ENCODE results near the gene LYPD4.
A peak's percentile ranks its signal among the peaks of the same experiment; 100 is the strongest.
"Not testable (repeated sequence)": the region's sequence is repeated elsewhere in the genome, so short reads cannot be mapped to it uniquely, and the experiment has no call there.

LYPD4 gene, protein sequence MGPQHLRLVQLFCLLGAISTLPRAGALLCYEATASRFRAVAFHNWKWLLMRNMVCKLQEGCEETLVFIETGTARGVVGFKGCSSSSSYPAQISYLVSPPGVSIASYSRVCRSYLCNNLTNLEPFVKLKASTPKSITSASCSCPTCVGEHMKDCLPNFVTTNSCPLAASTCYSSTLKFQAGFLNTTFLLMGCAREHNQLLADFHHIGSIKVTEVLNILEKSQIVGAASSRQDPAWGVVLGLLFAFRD

DNA sequence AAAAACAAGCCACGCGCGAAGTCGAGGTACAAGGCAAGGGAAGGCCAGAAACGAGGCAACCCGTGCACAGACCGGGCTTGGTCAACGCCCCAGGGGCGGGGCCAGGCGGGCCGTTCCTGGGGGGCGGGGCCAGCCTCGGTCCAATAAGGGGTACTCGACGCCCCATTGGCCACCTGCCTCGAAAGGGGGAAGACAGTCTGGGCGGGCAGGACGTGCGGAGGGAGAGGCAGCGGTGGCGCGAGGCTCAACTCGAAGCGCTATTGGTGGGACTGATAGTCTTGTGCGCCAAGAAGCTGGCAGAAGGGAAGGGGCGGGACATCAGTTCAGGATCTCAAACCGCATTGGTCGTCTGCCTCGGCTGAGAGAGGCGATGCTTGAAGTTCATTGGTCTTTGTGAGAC is at the start of gene LYPD4:
Gene LYPD4, minus strand, starts transcription at position 83 of the 400 bp plus-strand sequence. CDS start 5,398 bp downstream, outside the sequence.
- no peak for DNase-seq

DNA sequence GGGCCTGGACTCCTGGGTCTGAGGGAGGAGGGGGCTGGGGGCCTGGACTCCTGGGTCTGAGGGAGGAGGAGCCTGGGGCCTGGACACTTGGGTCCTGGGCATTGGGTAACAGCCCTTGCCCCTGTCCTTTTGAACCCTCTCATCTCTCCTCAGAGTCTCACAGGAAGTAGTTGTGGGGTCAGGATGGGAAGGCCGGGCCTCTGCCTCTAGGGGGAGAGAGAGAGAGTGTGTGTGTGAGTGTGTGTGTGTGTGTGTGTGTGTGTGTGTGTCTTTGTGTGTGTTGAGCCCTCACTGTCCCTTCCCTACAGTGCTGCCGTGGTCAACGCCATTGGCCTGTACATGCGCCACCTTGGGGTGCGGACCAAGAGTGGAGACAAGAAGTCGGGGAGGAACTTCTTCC is 49.4 kb upstream of the LYPD4 start:
- no peak for DNase-seq

DNA sequence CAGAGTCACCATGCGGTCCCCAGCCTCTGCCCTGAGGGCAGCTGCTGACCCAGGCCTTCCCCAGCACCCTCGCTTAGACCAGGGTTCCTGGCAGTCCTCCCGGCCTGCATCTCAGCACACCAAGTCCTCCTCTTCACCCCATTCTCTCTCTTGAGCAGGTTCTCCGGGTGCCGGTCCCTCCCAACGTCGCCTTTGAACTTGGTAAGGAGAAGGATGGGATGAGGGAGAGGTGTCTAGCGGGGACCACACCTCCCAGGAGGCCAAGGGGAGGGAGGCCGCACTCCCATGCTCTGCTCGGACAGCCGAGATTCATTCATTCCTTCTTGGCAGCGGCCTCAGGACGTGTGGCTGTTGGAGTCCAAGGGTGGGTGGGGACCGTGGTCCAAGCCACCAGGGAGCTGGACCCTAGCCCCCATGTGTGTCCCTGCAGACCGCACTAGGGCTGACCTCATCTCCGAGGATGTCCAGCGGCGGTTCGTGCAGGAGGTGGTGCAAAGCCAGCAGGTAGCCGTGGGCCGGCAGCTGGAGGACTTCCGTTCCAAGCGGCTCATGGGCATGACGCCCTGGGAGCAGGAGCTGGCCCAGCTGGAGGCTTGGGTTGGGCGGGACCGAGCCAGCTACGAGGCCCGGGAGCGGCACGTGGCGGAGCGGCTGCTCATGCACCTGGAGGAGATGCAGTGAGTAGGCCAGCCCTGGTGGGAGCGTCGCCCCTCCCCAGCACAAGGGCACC is 47.9 kb upstream of the LYPD4 start:
- no peak for DNase-seq

DNA sequence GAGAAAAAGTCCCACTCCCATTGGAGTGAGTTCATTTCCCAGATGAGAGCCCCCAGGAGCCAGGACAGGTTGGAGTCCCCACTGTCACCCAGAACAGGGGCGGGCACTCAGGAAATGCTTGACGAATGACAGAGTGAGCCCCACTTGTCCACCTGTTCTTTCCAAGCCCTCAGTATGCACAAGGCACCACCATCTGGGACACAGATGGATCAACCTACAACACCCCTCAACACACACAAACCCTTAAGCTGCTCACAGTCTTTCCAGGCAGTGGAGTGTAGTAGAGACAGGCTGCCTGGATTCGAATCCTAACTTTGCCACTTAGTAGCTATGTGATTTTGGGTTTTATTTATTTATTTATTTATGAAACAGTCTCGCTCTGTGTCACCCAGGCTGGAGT is 46.5 kb upstream of the LYPD4 start:
- DNase-seq = no peak

DNA sequence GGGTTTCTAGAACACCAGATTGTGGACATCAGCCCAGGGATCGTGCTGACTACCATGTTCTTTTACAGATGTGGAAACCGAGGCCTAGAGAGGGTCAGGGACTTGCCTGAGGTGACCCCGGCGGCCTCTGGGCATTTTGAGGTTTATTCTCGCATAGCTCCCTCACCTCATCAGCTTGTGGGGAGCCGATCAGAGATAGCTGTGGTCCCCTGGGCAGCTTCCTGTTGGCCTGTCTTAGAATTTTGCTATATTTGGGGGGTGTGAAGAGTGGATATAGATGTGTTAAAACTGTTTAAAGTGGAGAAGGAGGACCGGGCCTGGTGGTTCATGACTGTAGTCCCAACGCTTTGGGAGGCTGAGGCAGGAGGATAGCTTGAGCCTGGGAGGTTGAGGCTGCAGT is 45.4 kb upstream of the LYPD4 start:
- no peak for DNase-seq

DNA sequence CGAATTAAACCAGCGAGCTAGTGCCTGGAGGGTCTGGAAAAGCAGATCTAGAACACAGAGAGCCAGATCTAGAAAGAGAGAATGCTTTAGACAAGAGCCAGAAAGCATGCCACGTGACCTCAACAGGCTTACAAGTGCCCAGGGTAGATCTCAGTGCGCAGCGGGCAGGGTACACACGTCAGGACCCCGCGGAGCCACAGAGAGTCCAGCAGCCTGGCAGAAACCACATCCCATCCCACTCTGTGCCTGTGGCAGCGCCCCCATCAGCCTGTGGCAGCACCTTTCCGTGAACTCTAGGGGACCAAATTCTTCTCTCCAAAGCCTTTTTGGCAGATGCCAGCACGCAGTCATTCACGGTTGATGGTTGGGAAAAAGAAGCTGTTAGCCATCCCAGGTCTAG is 44.4 kb upstream of the LYPD4 start:
- no peak for DNase-seq

DNA sequence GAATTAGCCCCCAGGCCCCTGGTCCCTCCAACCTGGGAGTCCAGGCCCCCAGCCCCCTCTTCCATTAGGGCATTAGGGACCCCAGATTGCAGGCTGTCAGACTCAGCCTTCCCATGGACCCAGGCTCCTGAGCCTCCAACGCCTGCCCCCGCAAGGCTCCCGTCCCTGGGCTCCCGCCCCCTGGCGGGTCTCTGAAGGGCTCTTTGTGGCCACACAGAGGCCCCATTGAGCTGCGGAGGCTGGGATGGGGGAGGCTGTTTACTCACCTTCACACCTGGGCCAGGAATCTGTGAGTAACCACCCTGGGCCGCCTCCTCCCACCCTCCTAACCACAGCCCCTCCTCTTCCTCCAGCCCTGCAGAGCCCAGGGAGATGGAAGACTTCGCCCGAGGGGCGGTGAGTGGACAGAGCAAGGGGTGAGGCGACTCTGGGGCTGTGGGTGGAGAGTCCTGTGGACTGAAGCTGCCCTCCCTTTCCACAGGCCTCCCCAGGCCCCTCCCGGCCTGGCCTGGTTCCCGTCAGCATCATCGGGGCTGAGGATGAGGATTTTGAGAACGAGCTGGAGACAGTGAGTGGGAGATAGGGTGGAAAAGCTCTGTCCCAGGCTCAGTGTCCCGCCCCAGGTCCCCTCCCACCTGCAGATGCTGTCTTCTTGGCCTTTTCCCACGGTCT is 43.4 kb upstream of the LYPD4 start:
- DNase-seq = peak; percentile 85

DNA sequence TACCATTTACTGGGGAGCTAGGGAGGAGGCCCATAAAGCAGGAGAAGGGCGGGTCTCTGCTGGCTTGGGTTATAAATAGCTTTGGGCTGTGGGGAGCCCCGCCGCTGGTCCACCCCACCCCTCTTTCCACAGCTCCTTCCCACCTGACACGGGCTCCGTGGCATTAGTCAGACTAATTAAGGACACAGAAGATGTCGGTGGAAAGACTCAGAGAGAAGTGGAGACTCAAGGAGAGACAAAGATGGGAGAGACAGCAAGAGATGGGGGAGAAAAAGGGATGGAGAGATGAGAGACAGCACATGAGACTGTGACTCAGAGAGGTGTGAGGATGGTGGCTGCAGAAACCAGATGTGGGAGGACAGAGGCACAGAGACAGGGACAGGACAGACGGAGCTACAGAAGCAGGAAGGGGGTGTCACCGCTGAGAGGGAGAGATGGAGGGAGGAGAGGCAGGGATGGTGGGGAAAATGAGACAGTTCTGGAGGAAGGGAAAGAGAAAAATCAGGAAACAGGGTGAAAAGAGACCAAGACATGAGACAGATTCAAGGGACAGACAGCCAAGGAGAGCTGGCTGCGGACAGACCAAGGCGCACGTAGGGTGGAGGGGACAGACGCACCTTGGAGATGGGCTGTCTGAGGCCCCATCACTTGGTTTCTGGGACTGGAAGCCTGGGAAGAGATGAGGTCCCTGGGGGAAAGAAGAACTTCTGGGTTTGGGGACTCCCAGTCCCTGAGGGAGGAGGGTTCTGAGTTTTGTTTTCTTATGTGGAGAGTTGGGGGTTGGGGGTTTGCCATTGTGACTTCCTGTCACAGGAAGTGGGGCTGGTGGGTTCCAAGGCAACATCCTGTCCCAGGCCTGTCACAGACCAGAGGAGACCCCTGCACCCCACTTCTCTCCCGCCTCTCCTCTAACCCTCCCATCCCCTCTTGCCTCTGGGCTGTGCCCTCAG is 42.6 kb upstream of the LYPD4 start:
- DNase-seq = no peak

DNA sequence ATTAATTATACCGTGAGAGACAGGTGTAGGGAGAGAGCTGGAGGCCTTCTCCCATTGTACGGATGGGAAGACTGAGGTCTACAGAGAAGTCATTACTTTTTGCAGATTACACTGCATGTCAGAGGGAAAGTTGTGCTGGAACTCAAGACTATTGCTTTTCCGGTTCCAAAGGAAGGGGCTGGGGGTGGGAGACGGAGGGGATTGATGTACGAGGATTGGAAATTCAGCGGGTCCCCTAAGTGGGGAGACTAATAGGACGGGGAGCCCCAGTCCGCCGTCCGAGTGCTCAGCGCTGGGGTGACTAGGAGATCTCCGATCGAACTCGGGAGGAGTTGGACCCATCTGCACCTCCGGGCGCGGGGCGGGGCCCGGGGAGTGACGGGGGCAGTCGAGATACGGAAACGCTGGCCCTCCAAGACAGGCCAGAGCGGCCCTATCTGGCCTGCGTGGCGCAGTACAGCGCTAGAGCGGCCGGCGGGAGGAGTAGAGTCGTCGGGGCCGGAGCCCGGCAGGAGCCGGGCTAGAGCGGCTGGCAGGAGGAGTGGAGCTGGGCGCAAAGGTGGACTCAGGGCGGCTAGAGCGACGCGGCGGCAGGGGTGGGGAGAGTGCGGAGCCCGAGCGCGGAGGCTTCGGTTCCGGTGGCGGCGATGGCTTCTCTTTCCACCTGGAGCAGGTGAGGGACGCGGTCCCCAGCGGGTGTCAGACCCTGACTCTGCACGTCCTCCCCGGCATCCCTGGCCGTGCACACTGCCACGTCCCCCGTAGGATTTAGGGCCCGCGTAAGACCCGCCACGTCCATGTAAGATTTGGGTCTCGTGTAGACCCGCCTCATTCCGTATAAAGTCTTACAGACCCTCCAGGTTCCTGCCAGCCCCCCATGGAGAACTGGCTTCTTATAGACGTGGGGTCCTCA is 39.6 kb upstream of the LYPD4 start:
- peak; percentile 96 for DNase-seq

DNA sequence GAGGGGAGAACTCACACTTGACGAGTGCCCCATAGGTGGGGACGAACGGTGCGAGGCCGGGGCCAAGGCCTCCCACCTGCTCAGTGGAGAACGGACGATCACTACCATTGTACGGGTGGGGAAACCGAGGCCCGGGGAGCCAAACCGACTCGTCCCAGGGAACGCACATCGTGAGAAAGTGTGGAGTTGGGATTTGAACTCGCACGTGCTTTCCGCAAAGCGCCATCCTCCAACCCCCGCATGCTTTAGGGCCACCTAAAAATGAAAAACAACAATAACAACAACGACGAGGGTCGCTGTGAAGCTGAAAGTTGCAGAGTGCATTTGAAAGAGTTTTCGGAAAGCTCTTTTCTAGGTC is 39.0 kb upstream of the LYPD4 start:
- DNase-seq = no peak

DNA sequence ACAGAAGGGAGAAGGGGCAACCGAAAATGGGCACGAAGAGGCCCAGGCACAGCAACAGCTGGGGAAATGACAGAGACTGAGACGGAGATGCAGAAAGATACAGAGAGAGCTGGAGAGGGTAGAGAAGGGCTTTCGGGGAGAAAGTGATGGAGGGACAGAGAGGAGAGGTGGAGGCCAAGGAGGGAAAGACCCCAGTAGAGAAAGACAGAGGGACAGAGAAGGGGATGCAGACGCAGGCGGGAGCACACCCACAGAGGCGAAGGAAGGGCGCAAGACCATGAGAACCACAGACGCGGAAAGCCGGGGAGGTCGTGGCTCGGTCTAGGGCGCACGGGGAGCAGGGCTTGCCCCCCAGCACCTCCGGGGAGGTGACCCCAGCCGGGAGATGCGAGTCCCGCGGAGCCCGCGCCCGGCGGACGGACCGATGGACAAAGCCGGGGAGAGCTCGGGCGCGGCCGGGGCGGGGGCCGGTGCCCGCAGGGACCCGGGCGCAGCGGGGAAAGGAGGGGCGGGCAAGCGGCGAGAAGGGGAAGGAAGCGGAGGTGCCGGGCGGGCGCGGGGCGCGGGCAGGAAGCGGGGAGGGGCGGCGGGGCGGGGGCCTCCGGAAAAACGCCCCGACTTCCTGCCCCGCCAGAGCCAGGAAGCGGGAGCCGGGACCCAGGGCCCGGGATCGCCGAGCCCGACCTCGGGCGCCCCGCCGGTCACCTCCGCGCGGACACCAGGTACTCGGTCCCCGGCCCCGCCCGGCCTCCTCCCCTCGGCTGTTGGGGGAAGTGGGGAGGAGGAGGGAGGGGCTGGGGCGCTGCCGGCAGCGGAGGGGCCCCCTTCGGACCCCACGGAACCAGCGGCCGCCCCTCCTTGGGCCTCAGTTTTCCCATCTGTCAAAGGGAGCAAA is 38.3 kb upstream of the LYPD4 start, which contains the start of gene ARHGEF1:
Gene ARHGEF1, plus strand, starts transcription at position 617 of the 895 bp plus-strand sequence. CDS start 4,899 bp downstream, outside the sequence.
- peak; percentile 60 for DNase-seq

DNA sequence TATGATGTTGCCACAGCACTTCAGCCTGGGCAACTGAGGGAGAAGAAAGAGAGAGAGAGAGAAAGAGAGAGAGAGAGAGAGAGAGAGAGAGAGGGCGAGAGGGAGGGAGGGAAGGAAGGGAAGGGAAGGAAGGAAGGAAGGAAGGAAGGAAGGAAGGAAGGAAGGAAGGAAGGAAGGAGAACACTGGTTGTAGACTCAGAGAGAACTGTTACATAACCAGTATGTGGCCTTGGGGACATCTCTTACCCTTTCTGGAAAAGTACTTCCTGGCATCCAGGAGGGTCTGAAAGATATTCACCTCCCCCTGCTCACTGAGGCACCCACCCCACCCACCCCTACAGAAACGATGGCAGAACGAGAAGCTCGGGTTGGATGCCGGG is 35.8 kb upstream of the LYPD4 start:
- DNase-seq = no peak

DNA sequence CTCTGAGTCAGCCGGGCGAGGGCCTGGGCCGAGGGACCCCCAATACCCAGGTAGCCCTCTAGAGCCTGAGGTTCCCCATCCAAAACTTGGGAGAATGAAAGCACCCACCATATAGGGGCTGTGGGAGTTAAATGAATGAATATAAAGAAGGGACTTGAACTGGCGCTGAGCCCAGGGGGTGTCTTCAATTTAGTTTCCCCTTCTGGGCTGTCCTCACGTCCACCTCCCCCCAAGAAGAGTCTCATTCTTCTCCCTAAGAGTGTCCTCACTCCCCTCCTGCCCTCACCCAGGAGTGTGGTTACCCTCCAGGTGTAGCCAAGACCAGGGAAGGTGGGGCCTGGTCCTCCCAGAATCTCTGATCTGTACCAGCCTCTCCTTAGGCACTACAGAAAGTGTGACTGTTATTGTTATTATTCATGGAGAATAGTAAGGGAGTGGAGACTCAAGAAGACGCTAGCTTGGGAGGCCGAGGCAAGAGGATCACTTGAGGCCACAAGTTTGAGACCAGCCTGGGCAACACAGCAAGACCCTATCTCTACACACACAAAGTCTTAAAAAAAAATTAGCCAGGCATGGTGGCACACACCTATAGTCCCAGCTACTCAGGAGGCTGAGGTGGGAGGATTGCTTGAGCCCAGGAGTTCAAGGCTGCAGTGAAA is 35.3 kb upstream of the LYPD4 start:
- no peak for DNase-seq

DNA sequence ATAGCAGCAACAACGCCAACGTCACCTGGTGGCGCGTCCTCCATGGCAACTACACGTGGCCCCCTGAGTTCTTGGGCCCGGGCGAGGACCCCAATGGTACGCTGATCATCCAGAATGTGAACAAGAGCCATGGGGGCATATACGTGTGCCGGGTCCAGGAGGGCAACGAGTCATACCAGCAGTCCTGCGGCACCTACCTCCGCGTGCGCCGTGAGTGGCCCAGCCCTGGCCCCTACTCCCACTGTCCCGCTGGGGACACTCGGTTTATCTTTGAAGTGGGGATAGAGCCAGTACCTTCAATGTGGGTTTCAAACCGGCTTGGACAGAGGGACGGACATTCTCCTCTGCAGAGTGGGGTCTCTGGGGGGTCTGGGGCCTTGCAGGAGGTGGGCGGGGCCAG is 34.6 kb upstream of the LYPD4 start:
- DNase-seq = no peak

DNA sequence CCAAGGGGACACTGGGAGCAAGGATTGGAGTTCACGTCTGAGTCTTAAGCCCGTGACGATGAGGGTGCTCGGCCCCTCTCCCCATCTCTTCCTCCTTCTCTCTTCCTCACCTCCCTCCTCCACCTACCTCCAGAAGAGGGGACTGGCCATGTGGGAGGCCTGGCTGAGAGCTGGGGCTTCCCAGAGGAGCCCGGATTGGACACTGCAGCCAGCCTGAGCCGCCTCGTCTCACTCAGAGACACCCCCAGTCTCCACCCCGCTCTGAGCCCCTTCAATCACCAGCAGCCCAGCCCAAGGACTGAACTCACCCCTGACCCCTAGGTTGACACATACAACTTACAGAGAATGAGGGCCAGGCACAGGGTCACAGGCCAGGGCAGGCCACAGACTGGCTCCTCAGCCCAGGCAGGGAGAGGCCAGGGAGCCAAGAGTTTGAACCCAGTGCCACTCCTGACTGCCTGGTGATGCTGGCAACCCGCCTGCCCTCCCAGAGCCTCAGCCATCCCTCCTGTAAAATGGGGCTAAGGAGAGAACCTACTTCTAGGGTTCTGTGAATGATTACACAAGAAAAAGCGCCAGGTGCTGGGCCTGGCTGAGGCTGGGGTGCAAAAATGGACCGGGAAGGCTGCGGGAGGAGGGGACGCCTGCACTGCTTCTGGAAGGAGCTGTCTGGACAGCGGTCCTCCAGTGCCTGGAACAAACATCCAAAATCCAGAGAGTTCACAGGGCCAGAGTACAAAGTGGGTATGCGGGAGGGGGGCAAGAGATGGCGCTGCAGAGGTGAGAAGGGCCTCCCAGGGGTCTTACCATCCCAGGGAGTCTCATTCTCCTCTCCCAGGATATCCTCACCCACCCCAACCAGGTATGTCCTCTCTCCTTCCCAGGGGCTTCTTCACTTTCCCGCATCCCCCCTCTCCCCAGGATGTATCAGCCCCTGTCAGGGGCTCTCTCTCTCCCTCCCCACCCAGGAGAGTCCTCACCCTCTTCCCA is 33.7 kb upstream of the LYPD4 start:
- DNase-seq = no peak

DNA sequence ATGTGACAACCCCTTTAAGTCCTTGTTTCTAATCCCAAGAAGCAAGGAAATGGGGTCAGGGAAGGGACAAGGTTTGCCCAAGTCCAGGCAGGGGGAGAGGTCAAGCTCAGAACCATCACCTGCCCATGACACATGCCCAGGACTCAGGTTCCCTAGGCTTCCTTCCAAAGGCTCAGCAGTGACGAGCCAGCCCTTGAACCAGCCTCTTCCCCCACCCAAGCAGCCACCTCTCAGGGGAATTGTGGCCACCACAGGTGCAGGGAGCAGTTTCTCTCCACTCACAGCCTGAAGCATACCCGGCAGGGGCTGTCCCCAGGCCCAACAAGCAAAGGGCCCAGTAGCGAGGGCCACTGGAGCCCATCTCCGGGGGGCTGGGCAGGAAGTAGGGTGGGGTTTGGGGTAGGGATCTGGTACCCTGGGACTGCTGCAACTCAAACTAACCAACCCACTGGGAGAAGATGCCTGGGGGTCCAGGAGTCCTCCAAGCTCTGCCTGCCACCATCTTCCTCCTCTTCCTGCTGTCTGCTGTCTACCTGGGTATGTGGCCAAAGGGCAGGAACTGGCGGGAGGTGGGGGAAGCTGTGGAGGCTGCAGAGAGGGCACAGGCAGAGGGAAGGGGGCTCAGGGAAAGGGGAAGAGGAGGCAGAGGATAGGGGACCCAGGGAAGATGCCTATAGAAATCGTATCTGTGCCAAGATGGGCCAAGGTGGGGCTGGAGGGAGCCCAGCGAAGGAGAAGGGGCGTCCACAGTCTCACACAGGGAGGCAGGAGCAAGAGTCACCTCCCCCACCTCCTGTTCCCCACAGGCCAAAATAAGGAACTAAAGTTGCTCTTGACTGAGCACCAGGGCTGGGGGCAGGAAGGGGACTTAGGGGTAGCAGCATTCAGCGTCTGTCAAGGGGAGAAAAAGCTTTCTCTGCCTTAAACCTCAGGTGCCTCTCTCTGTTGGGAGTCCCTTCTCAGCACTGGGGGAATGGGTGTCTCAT is 32.7 kb upstream of the LYPD4 start, which contains the start of gene CD79A:
Gene CD79A, plus strand, starts transcription at position 433 of the 986 bp plus-strand sequence. Its CDS starts 26 bp downstream, at position 459.
- no peak for DNase-seq

DNA sequence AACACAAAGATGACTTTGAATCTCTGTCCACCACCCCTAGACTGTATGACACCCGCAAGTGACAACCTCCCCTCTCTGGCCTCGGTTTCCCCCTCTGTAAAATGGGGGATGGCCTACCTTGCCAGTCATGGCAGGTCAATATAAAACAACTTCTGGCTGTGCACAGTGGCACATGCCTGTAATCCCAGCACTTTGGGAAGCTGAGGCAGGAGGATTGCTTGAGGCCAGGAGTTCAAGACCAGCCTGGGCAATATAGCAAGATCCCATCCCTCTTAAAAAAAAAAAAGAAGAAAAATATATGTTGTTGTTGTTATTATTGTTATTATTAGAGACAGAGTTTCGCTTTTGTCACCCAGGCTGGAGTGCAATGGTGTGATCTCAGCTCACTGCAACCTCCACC is 31.5 kb upstream of the LYPD4 start:
- DNase-seq = not testable (repeated sequence)
